Ovary (tissue), 9 donors: Measurements from ENCODE around the gene MYO9A. TPM values are rescaled to one million over a fixed set of nuclear protein-coding genes. Genes with fewer than 3 reads are reported as not detected.

Experiments
- DNase-seq, 5 donors: peaks; one replicate each; pipeline ENCODE4 v3.0.0-alpha.2; 2019 to 2020
- H3K27ac ChIP-seq, 2 donors: fragments of 200-600 bp; one replicate each; pipeline versions ENCODE4 v1.5.1 to v1.8.0; 2019 to 2022
- H3K27me3 ChIP-seq: fragments of 200-600 bp; one replicate; pipeline ENCODE4 v1.8.0; 2022
- H3K36me3 ChIP-seq: fragments of 200-600 bp; sonication (generic); one replicate; pipeline ENCODE4 v1.5.1; 2019
- H3K4me1 ChIP-seq: one replicate; pipeline ENCODE4 v1.8.1; 2013; ENCODE audit warnings: mild to moderate bottlenecking, moderate library complexity; ENCODE audit not compliant: insufficient read depth
- H3K4me3 ChIP-seq: fragments of 200-600 bp; sonication (generic); one replicate; pipeline ENCODE4 v1.5.1; 2017
- H3K9me3 ChIP-seq, 2 donors: fragments of 200-600 bp in 1 of 2; sonication (generic) in 1 of 2; one replicate each; pipeline versions ENCODE4 v1.5.1 to v1.8.1; 2013 to 2019; ENCODE audit warnings: mild to moderate bottlenecking in 1 of 2, moderate library complexity in 1 of 2
- EP300 ChIP-seq: sonication (generic); formaldehyde crosslinking; IDR thresholded peaks from one replicate; pipeline ENCODE4 v1.6.1; 2017; ENCODE audit warnings: antibody characterized with exemption
- POLR2A ChIP-seq: fragments of 450-650 bp; IDR thresholded peaks from one replicate; pipeline ENCODE4 v1.6.1; 2017; ENCODE audit warnings: antibody characterized with exemption, mild to moderate bottlenecking, moderate library complexity
- WGBS, 3 donors: extraction: QIAGEN DNeasy Blood & Tissue Kit in 1 of 3; methylation state at CpG; one replicate each; pipeline versions ENCODE4 v1.1.5 to v1.1.7; 2013 to 2017; 5-methylcytosine and 5-hydroxymethylcytosine counted together
- intact Hi-C, 4 donors: fragments of 100-400 bp; cut with DNase I; formaldehyde crosslinking; loops; one replicate each; pipeline versions ENCODE4 v1.11.0 to v1.15.1; 2022 to 2023
- polyA plus RNA-seq, 2 donors: library from polyadenylated mRNA; stranded (reverse); fragments of 200-250 nt in 1 of 2; fragments of 350-450 nt in 1 of 2; fragmentation: Illumina TruSeq in 1 of 2; extraction: RNeasy Lipid Tissue Mini Kit (QIAGEN cat#74804) in 1 of 2; gene quantifications; one replicate each; pipeline ENCODE4 v1.2.3, GENCODE V29; 2013 to 2014
- total RNA-seq, 7 donors: library from RNA; depleted of rRNA in 2 of 7; stranded (reverse); fragments of >200 nt in 2 of 7; fragmentation: NEBNext Ultra II Directional in 3 of 7; extraction: Animal tissue kit (Norgen Biotek cat#: 25700) in 3 of 7; gene quantifications; one replicate each; pipeline versions ENCODE4 v1.1.0 to v1.2.4, GENCODE V29; 2016 to 2023
- TF ChIP-seq, protein P1 (sequence below), 3 donors: fragments of 450-650 bp in 2 of 3; fragments of 200-600 bp in 1 of 3; IDR thresholded peaks; one replicate each; pipeline versions ENCODE4 v1.5.1 to v1.8.0; 2016 to 2022; ENCODE audit warnings: antibody characterized with exemption in 3 of 3, mild to moderate bottlenecking in 1 of 3
- donor health status: DM: no; HTN: no; CAD: no; lungs with moderate emphysema.
- donor health status: DM: no; HTN: no; CAD: no.
- donor health status: Bipolar disorder and iron deficiency.
- donor health status: DM: yes; HTN: yes; CAD: no.
- donor health status: DM: no; HTN: no; CAD: no.
- donor health status: DM: yes; HTN: yes; CAD: no.

Gene MYO9A
- total and polyA plus RNA-seq, 9 donors, result 8.1 to 71.6 (median 57.2) TPM

GRCh38 chr15:72063186-72063585 is 54.8 kb downstream of the MYO9A start:
- no peak for DNase-seq
- Histone ChIP-seq H3K9me3 (no peaks in the 10 kb centered on the region), H3K27me3 (no peaks in the 10 kb centered on the region), H3K36me3 (no peaks in the 10 kb centered on the region), H3K4me1 (peaks cover 8% of the 10 kb centered on the region), H3K4me3 (no peak overlapping the region), H3K27ac (no peak overlapping the region)
- intact Hi-C loops, result no loop called here
- TF ChIP-seq EP300 (no peak), POLR2A (no peak)
- TF ChIP-seq, protein P1, sequence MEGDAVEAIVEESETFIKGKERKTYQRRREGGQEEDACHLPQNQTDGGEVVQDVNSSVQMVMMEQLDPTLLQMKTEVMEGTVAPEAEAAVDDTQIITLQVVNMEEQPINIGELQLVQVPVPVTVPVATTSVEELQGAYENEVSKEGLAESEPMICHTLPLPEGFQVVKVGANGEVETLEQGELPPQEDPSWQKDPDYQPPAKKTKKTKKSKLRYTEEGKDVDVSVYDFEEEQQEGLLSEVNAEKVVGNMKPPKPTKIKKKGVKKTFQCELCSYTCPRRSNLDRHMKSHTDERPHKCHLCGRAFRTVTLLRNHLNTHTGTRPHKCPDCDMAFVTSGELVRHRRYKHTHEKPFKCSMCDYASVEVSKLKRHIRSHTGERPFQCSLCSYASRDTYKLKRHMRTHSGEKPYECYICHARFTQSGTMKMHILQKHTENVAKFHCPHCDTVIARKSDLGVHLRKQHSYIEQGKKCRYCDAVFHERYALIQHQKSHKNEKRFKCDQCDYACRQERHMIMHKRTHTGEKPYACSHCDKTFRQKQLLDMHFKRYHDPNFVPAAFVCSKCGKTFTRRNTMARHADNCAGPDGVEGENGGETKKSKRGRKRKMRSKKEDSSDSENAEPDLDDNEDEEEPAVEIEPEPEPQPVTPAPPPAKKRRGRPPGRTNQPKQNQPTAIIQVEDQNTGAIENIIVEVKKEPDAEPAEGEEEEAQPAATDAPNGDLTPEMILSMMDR (IDR thresholded peaks at IDR 0.05), result no peak

- Histone ChIP-seq H3K27me3 (no peaks in the 10 kb centered on the region), H3K4me1 (peaks cover 8% of the 10 kb centered on the region), H3K4me3 (no peak overlapping the region), H3K36me3 (no peaks in the 10 kb centered on the region), H3K27ac (no peak overlapping the region), H3K9me3 (no peaks in the 10 kb centered on the region)
- TF ChIP-seq EP300, result no peak
- TF ChIP-seq, protein P1 (IDR thresholded peaks at IDR 0.05), result no peak
- no peak for TF ChIP-seq POLR2A
- no peak for DNase-seq
- intact Hi-C loops, result no loop called here
Observed at GRCh38 chr15:72062319-72062718, 55.6 kb downstream of the MYO9A start.

- 52 to 61% (median 58%) methylated on average over 2 of the region's 2 CpGs for WGBS, 3 donors
- H3K9me3 ChIP-seq, result no peaks in the 10 kb centered on the region
- H3K36me3 ChIP-seq, result no peaks in the 10 kb centered on the region
- intact Hi-C loops, result no loop called here
- TF ChIP-seq POLR2A (no peak), EP300 (no peak)
- TF ChIP-seq, protein P1 (IDR thresholded peaks at IDR 0.05), result no peak
- H3K27me3 ChIP-seq, result no peaks in the 10 kb centered on the region
- no peak overlapping the region for H3K4me3 ChIP-seq
- DNase-seq, result no peak
- H3K4me1 ChIP-seq, result peaks cover 6% of the 10 kb centered on the region
- no peak overlapping the region for H3K27ac ChIP-seq
Observed at GRCh38 chr15:72060687-72061250, 57.2 kb downstream of the MYO9A start.

- no peaks in the 10 kb centered on the region for H3K9me3 ChIP-seq
- no peaks in the 10 kb centered on the region for H3K27me3 ChIP-seq
- intact Hi-C loops, result no loop called here
- H3K27ac ChIP-seq, result no peak overlapping the region
- DNase-seq, result no peak
- peaks cover 6% of the 10 kb centered on the region for H3K4me1 ChIP-seq
- 66 to 72% (median 72%) methylated on average over 1 of the region's 1 CpG for WGBS, 3 donors
- no peak overlapping the region for H3K4me3 ChIP-seq
- TF ChIP-seq POLR2A (no peak), EP300 (no peak)
- TF ChIP-seq, protein P1 (IDR thresholded peaks at IDR 0.05), result no peak
- H3K36me3 ChIP-seq, result no peaks in the 10 kb centered on the region
Observed at GRCh38 chr15:72058585-72058984, 59.4 kb downstream of the MYO9A start.
